ENCODE results near the gene C1QTNF6. TPM values are rescaled to one million over a fixed set of nuclear protein-coding genes. Genes with fewer than 3 reads are reported as not detected.
A peak's percentile ranks its signal among the peaks of the same experiment; 100 is the strongest.

Gene C1QTNF6
- total and polyA plus RNA-seq, 2 of the 4 experiments (the other 2 are of a cell fraction): 1.1 to 10.9 TPM

GRCh38 chr22:37186997-37187522, 987 bp downstream of the C1QTNF6 start:
- peak overlapping the region; percentile 95 for H3K27ac ChIP-seq (ENCODE audit: insufficient read depth, low read length)
- in situ Hi-C loops (cut with MboI; ENCODE audit: low sequenced_read_pairs): no loop called here
- H4K5ac ChIP-seq (ENCODE audit: low read depth, low read length): peak overlapping the region; percentile 97; the same call in 1 of the 2 replicates
- H3K56ac ChIP-seq (ENCODE audit: extremely low read depth, insufficient read depth, low read length): no peak overlapping the region; the same call in 1 of the 2 replicates
- H3K27me3 ChIP-seq (ENCODE audit: control insufficient read depth, insufficient read depth, low read length): no peaks in the 10 kb centered on the region
- ChIA-PET POLR2A (ENCODE audit: unreplicated experiment) (no interaction called here), CTCF (no interaction called here)
- peak overlapping the region; percentile 80; the same call in 1 of the 2 replicates for H2BK120ac ChIP-seq (ENCODE audit: low read depth, low read length)
- peaks cover 6% of the 10 kb centered on the region; the same call in 1 of the 2 replicates for H3K36me3 ChIP-seq (ENCODE audit: control insufficient read depth, insufficient read depth, low read length)
- no peaks in the 10 kb centered on the region for H4K20me1 ChIP-seq (ENCODE audit: insufficient read depth, low read length)
- no peaks in the 10 kb centered on the region for H3K9me3 ChIP-seq (ENCODE audit: control insufficient read depth, insufficient read depth, low read length)
- H2BK20ac ChIP-seq (ENCODE audit: low read depth, low read length): peak overlapping the region; percentile 30; the same call in 1 of the 2 replicates
- H3K23ac ChIP-seq (ENCODE audit: low read depth, low read length): peak overlapping the region; percentile 93
- H3K4ac ChIP-seq (ENCODE audit: low read depth, low read length): peak overlapping the region; percentile 90; the same call in 1 of the 2 replicates
- peak overlapping the region; percentile 41; the same call in 1 of the 2 replicates for H3K4me3 ChIP-seq (ENCODE audit: insufficient read depth, low read depth, low read length)
- peak overlapping the region; percentile 61 for H4K91ac ChIP-seq (ENCODE audit: insufficient read depth, low read depth, low read length)
- H3K18ac ChIP-seq (ENCODE audit: low read depth, low read length): peak overlapping the region; percentile 84; the same call in 1 of the 2 replicates
- peak overlapping the region; percentile 93 for H3K4me2 ChIP-seq (ENCODE audit: low read depth, low read length)
- peaks cover 8% of the 10 kb centered on the region for H3K9me1 ChIP-seq (ENCODE audit: insufficient read depth, low read length)
- intact Hi-C loops (cut with micrococcal nuclease): no loop called here
- peak overlapping the region; percentile 77 for H2AK5ac ChIP-seq (ENCODE audit: low read depth, low read length)
- peaks cover 18% of the 10 kb centered on the region for H3K4me1 ChIP-seq (ENCODE audit: control insufficient read depth, insufficient read depth, low read length)
- dilution Hi-C loops (cut with HindIII; ENCODE audit: low sequenced_read_pairs, unreplicated experiment): no loop called here
- TF ChIP-seq MXI1 (IDR thresholded peaks at IDR 0.05; ENCODE audit: borderline replicate concordance, low read depth, low read length): no peak
- no peak for TF ChIP-seq RAD21 (IDR thresholded peaks at IDR 0.05; ENCODE audit: low read length)
- TF ChIP-seq FOS (IDR thresholded peaks at IDR 0.05; ENCODE audit: low read depth, low read length): no peak
- TF ChIP-seq USF2 (IDR thresholded peaks at IDR 0.05; ENCODE audit: low read depth, low read length): no peak
- TF ChIP-seq ELK1 (IDR thresholded peaks at IDR 0.05; ENCODE audit: borderline replicate concordance, low read depth, low read length): no peak
- no peak for TF ChIP-seq RFX5 (IDR thresholded peaks at IDR 0.05; ENCODE audit: low read depth, low read length)
- TF ChIP-seq MAFK (IDR thresholded peaks at IDR 0.05; ENCODE audit: low read depth, low read length): no peak
- no peak for TF ChIP-seq RCOR1 (IDR thresholded peaks at IDR 0.05; ENCODE audit: insufficient replicate concordance, low read length)
- no peak for TF ChIP-seq CEBPB (IDR thresholded peaks at IDR 0.05; ENCODE audit: low read depth, low read length)
- no peak for TF ChIP-seq MAZ (IDR thresholded peaks at IDR 0.05; ENCODE audit: borderline replicate concordance, low read depth, low read length)
- DNase-seq (peak; percentile 9), ATAC-seq (ENCODE audit: low read depth) (no peak)
- peaks cover 0 to 21% of the 10 kb centered on the region in 2 experiments; a peak in 3 of 4 replicates for H3K79me1 ChIP-seq (ENCODE audit: low read depth in 1 of 2, low read length in 2 of 2)
- no peak overlapping the region for H2AFZ ChIP-seq (replicated peaks; ENCODE audit: low read length, poor library complexity)
- H4K8ac ChIP-seq (ENCODE audit: low read depth in 2 of 2, low read length in 2 of 2): peak overlapping the region; percentile 90 to 98
- WGBS, 2 experiments (ENCODE audit: extremely low coverage in 2 of 2, insufficient read length in 1 of 2): 40% methylated on average over 1 of the region's 4 CpGs; no CpG with 5 or more reads in 1 of the 2 experiments
- no TSS peak for BruUV-seq (replicated peaks)
- peak overlapping the region; percentile 73 for H2AK9ac ChIP-seq (replicated peaks; ENCODE audit: low read depth, low read length, poor library complexity)
- H2BK5ac ChIP-seq (ENCODE audit: low read depth, low read length, poor library complexity, severe bottlenecking): peak overlapping the region; percentile 85
- peak overlapping the region; percentile 93 for H3K9ac ChIP-seq (ENCODE audit: low read depth, low read length)
- H3K14ac ChIP-seq (replicated peaks; ENCODE audit: low read depth, low read length): peak overlapping the region; percentile 83
- 0 out of 3 replicates have a peak overlapping the region, but pooled peaks have one; percentile 79 for H2BK15ac ChIP-seq (ENCODE audit: low read depth, low read length)
